Measurements from ENCODE around the gene RNF223. TPM values are rescaled to one million over a fixed set of nuclear protein-coding genes. Genes with fewer than 3 reads are reported as not detected.

Gene RNF223
- total RNA-seq, 4 donors from 2014 or later: not detected

DNA sequence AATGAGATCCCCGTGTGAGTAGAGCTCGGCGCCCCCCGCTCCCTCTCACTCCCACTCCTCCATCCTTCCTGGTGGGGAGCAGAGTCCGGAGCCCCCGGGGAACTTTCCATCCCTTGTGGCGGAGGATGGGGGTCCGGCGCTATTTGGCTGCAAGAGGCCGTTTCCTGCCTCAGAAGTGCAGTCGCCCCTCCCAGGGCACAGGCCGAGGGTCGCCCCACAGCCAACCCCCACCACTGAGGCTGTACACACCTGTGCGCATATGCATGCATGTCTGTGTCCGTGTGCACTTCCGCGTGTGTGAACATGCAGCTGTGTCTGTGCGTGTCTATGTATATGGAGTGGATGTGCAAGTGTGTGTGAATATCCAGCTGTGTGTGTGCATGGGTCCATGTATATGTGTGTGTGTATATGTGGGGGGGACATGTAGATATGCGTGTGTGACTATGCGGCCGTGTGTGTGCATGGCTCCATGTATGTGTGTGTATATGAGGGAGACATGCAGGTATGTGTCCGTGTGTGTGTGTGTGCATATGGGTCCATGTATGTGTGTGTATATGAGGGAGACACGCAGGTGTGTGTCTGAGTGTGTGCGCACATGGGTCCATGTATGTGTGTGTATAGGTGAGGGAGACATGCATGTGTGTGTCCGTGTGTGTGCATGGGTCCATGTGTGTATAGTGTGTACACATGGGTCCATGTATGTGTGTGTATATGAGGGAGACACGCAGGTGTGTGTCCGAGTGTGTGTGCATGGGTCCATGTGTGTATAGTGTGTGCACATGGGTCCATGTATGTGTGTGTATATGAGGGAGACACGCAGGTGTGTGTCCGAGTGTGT, 21.9 kb downstream of the RNF223 start:
- WGBS, 2 donors: 91 to 93% methylated on average over 29 of the region's 29 CpGs
- Histone ChIP-seq H3K27me3 (peaks cover 0 to 7% of the 10 kb centered on the region in 2 donors), H3K4me1 (no peaks in the 10 kb centered on the region), H3K4me3 (no peak overlapping the region), H3K9me3 (no peaks in the 10 kb centered on the region), H3K27ac (no peak overlapping the region), H3K36me3 (peaks cover 0 to 81% (median 0%) of the 10 kb centered on the region in 3 donors)
- no peak for DNase-seq (ENCODE audit: low spot score in 2 of 2)
- TF ChIP-seq POLR2A (IDR thresholded peaks at IDR 0.05) (no peak), EP300 (IDR thresholded peaks at IDR 0.05) (no peak)
- TF ChIP-seq, protein P1, sequence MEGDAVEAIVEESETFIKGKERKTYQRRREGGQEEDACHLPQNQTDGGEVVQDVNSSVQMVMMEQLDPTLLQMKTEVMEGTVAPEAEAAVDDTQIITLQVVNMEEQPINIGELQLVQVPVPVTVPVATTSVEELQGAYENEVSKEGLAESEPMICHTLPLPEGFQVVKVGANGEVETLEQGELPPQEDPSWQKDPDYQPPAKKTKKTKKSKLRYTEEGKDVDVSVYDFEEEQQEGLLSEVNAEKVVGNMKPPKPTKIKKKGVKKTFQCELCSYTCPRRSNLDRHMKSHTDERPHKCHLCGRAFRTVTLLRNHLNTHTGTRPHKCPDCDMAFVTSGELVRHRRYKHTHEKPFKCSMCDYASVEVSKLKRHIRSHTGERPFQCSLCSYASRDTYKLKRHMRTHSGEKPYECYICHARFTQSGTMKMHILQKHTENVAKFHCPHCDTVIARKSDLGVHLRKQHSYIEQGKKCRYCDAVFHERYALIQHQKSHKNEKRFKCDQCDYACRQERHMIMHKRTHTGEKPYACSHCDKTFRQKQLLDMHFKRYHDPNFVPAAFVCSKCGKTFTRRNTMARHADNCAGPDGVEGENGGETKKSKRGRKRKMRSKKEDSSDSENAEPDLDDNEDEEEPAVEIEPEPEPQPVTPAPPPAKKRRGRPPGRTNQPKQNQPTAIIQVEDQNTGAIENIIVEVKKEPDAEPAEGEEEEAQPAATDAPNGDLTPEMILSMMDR (IDR thresholded peaks at IDR 0.05): no peak

DNA sequence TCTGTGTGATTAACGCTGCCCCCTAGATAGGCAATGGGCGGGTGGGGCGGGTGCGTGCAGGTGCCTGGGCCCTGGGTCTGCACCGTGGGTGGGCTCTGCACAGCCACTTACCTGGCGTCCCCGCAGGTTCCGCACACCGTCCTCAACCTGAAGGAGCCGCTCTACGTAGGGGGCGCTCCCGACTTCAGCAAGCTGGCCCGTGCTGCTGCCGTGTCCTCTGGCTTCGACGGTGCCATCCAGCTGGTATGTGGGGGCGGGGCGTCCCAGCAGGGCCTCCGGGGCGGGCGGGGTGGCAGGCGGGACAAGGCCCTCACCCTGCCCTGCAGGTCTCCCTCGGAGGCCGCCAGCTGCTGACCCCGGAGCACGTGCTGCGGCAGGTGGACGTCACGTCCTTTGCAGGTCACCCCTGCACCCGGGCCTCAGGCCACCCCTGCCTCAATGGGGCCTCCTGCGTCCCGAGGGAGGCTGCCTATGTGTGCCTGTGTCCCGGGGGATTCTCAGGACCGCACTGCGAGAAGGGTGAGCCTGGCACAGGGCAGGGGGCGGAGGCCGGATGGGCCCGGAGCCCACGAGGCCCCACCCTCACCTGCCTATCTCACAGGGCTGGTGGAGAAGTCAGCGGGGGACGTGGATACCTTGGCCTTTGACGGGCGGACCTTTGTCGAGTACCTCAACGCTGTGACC, 22.8 kb downstream of the RNF223 start:
- no peaks in the 10 kb centered on the region for H3K27me3 ChIP-seq
- no peaks in the 10 kb centered on the region for H3K4me1 ChIP-seq
- 92 to 94% methylated on average over 15 to 42 of the region's 46 CpGs for WGBS, 2 donors
- TF ChIP-seq, protein P1 (IDR thresholded peaks at IDR 0.05): no peak
- TF ChIP-seq EP300 (IDR thresholded peaks at IDR 0.05): no peak
- no peak for TF ChIP-seq POLR2A (IDR thresholded peaks at IDR 0.05)
- H3K27ac ChIP-seq: no peak overlapping the region
- no peaks in the 10 kb centered on the region for H3K9me3 ChIP-seq
- no peak for DNase-seq (ENCODE audit: low spot score in 2 of 2)
- H3K36me3 ChIP-seq: peaks cover 0 to 91% (median 0%) of the 10 kb centered on the region in 3 donors
- H3K4me3 ChIP-seq: no peak overlapping the region

DNA sequence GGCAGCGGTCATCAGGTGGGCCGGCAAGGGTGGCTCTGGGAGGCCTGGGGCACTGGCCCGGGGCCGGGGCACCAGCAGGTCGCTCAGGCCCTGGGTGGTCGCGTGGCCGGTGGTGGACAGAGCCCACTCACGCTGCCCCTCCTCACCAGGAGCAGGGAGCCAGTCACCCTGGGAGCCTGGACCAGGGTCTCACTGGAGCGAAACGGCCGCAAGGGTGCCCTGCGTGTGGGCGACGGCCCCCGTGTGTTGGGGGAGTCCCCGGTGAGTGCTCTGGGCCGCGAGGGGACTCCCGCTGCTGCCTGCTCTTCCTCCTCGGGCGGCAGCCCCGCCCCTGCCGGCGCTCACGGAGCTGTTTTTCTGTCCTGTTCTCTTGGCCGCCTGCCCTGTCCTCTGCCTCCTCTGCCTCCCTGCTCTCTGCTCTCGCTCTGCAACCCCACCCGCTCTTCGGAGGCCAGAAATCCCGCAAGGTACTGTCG, 23.5 kb downstream of the RNF223 start:
- H3K27me3 ChIP-seq: no peaks in the 10 kb centered on the region
- H3K9me3 ChIP-seq: no peaks in the 10 kb centered on the region
- WGBS, 2 donors: 85 to 87% methylated on average over 28 to 31 of the region's 32 CpGs
- H3K36me3 ChIP-seq: peaks cover 0 to 95% (median 0%) of the 10 kb centered on the region in 3 donors
- no peak overlapping the region for H3K4me3 ChIP-seq
- no peaks in the 10 kb centered on the region for H3K4me1 ChIP-seq
- no peak for DNase-seq (ENCODE audit: low spot score in 2 of 2)
- no peak overlapping the region for H3K27ac ChIP-seq
- TF ChIP-seq POLR2A (IDR thresholded peaks at IDR 0.05): no peak
- TF ChIP-seq, protein P1 (IDR thresholded peaks at IDR 0.05): no peak
- no peak for TF ChIP-seq EP300 (IDR thresholded peaks at IDR 0.05)

DNA sequence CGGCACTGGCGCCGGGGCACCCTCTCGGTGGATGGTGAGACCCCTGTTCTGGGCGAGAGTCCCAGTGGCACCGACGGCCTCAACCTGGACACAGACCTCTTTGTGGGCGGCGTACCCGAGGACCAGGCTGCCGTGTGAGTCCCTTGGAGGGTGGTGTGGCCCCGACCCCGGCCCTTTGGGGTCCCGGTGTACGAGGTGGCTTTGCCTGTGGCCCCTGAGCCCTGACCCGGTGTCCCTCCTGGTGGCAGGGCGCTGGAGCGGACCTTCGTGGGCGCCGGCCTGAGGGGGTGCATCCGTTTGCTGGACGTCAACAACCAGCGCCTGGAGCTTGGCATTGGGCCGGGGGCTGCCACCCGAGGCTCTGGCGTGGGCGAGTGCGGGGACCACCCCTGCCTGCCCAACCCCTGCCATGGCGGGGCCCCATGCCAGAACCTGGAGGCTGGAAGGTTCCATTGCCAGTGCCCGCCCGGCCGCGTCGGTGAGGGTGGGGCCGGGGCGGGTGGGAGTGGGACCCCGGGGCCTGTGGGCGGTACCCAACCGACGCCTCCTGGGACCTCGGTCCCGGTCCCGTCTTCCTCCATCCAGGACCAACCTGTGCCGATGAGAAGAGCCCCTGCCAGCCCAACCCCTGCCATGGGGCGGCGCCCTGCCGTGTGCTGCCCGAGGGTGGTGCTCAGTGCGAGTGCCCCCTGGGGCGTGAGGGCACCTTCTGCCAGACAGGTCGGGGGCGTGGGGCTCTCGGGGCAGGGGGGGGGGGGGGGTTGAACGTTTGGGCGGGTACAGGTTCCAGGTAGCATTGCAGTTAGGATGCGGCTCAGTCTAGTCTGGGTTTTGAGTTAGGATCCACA, 24.6 kb downstream of the RNF223 start:
- no peaks in the 10 kb centered on the region for H3K4me1 ChIP-seq
- H3K36me3 ChIP-seq: peaks cover 0 to 95% (median 0%) of the 10 kb centered on the region in 3 donors
- no peaks in the 10 kb centered on the region for H3K27me3 ChIP-seq
- H3K27ac ChIP-seq: no peak overlapping the region
- TF ChIP-seq, protein P1 (IDR thresholded peaks at IDR 0.05): no peak
- TF ChIP-seq EP300 (IDR thresholded peaks at IDR 0.05): no peak
- TF ChIP-seq POLR2A (IDR thresholded peaks at IDR 0.05): no peak
- no peak for DNase-seq (ENCODE audit: low spot score in 2 of 2)
- H3K4me3 ChIP-seq: no peak overlapping the region
- 91% methylated on average over 29 to 35 of the region's 57 CpGs for WGBS, 2 donors
- H3K9me3 ChIP-seq: no peaks in the 10 kb centered on the region

Measured in tibial nerve (tissue), 4 donors.